OCI-LY7 (cell line): ENCODE data around the gene NACC1.

Experiments
- CTCF ChIP-seq: fragments of 200-600 bp; sonication (generic); conservative IDR thresholded peaks from 2 replicates; pipeline ENCODE4 v1.5.1; 2014; ENCODE audit warnings: mild to moderate bottlenecking, antibody characterized with exemption, low read length, moderate library complexity, mixed read lengths
- EZH2phosphoT487 ChIP-seq: fragments of 200-600 bp; sonication (generic); IDR thresholded peaks from 2 replicates; pipeline ENCODE4 v1.6.1; 2018; ENCODE audit warnings: low read depth, borderline replicate concordance, mild to moderate bottlenecking, mixed run types, antibody characterized with exemption, low read length, moderate library complexity, mixed read lengths

GRCh38 chr19:13097033-13097462 is 21.0 kb upstream of the NACC1 start:
- no peak for TF ChIP-seq CTCF
- TF ChIP-seq EZH2phosphoT487: no peak; the same call in 1 of the 2 replicates
